Camera-type eye (tissue), 1 donor: ENCODE results near the gene ASCC2. TPM values are rescaled to one million over a fixed set of nuclear protein-coding genes. Genes with fewer than 3 reads are reported as not detected.

Experiments used
- total RNA-seq: library from RNA; depleted of rRNA; stranded (reverse); fragments of >200 nt; gene quantifications from one replicate; pipeline ENCODE4 v1.2.3, GENCODE V29; 2014

Gene ASCC2
- total RNA-seq = 31.0 TPM

DNA sequence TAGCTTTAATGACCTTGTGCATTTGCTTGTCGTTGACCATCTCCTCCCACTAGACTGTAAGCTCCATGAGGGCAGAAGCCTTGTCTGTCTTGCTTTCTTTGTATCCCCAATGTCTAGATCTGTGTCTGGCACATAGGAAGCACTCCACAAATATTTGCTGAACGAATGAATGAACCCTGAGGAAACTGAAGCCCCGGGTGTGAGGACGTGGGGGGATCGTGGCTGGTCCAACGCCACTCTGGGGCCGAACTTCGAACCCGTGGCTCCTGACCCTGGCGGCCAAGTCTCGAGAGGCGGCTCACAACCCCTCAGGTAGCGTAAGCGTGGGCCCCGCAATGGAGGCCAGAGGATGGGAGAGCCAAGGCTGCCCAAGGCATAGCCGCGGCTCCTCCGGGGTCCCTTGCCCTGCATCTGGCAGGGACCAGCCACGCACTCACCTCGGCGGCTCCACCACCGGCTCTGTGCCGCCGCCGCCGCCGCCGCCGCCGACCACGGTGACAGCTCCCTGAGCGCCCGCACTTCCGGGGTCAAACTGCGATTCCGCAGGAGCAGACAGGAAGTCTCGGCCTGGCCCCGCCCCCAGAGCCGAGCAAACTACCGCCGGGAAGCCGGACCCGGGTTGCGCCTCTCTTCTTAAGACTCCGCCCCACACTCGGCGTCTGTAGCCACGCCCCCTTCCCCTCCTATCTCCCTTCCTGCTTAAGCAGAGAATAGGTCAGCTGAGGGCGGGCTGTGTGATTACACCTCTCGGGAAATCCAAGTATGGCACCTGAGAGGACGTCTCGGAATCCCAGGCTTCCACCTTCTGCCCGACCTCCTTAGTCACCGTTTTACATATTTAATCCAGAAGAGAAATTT is at the start of gene ASCC2:
ASCC2 (minus strand) TSS at position 534 of the 858 bp plus-strand sequence. CDS start 5,949 bp downstream, outside the sequence.

DNA sequence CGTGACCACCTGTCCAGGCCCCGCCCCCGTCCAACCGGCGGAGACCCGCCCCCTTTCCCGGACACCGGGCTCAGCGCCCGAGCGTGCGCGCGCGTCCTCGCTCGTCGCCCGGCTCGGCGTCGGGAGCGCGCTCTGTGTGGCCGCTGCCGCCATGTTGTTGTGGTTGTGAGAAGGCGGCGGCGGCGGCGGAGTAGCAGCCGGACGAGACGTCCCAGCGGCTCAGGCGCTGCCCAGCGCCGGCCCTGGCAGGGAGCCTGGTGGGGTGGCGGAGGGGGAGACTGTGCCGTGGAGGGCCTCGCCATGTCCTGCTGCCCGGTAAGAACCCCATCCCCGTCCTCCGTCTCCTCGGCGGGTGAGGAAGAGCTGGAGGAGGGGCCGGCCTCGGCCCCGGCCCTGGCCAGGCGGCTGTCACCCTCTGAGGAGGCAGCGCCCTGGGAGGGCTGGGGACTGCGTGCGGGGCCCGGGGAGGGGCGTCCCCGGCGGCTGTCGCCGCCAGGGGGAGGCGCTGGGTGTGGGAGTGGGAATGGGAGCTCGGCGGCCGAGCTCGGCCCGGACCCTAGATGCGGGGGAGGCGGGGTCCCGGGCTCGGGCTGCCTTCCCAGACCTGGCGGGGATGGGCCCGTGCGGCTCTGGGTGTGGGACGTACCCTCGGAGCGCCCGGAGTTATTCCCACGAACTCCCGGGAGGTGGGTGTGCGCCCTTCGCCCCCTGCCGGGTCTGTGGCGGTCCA is 45.1 kb upstream of the ASCC2 start, which contains the start of gene MTMR3:
MTMR3 (plus strand) TSS at position 130 of the 730 bp plus-strand sequence. CDS start 87,886 bp downstream, outside the sequence.

GRCh38 chr22:29767171-29768051 is 70.7 kb downstream of the ASCC2 start, which contains the start of gene UQCR10:
Gene UQCR10, plus strand, starts transcription at chr22:29767369. Its CDS starts 30 bp downstream, at chr22:29767399.

GRCh38 chr22:29766632-29767170 is 71.4 kb downstream of the ASCC2 start, which contains the start of gene ZMAT5:
Gene ZMAT5, minus strand, starts transcription at chr22:29767007. Its CDS starts 18,463 bp downstream, at chr22:29748544.

Other genes with a start within 250 kb of the ASCC2 start
- gene NF2, start 234.6 kb downstream of the ASCC2 start, total RNA-seq = 40.9 TPM
- gene CABP7, start 118.3 kb downstream of the ASCC2 start, total RNA-seq = 2.3 TPM
- gene ZMAT5, start 71.3 kb downstream of the ASCC2 start, total RNA-seq = 20.5 TPM
- 36.1 TPM for gene UQCR10, start 70.9 kb downstream of the ASCC2 start, total RNA-seq
- 106 TPM for gene MTMR3, start 44.9 kb upstream of the ASCC2 start, total RNA-seq
- 1.6 TPM for gene HORMAD2, start 242.2 kb upstream of the ASCC2 start, total RNA-seq